Kidney (tissue), 14 donors: ENCODE results near the gene ANKH. TPM values are rescaled to one million over a fixed set of nuclear protein-coding genes. Genes with fewer than 3 reads are reported as not detected.

ENCODE experiments used
- DNase-seq, 5 donors: peaks; one replicate each; pipeline ENCODE4 v3.0.0-alpha.2; 2013 to 2020
- FAIRE-seq: peaks from 2 replicates; lab custom pipeline; 2012; peaks lifted over from hg19 to GRCh38; lab: Jason Lieb, UNC
- H3K27ac ChIP-seq, 2 donors: one replicate each; pipeline ENCODE4 v1.7.0; 2013; ENCODE audit warnings: low read depth in 2 of 2, low read length in 2 of 2, inconsistent platforms in 1 of 2
- H3K27me3 ChIP-seq: one replicate; pipeline ENCODE4 v1.7.1; 2013; ENCODE audit warnings: low read length, inconsistent platforms; ENCODE audit not compliant: control insufficient read depth, insufficient read depth
- H3K36me3 ChIP-seq, 3 donors: one replicate each; pipeline versions ENCODE4 v1.7.0 to v1.7.1; 2013; ENCODE audit warnings: low read length in 3 of 3, control low read depth in 1 of 3, inconsistent platforms in 1 of 3; ENCODE audit not compliant: insufficient read depth in 3 of 3, control insufficient read depth in 2 of 3
- H3K4me1 ChIP-seq, 3 donors: one replicate each; pipeline versions ENCODE4 v1.7.0 to v1.7.1; 2013; ENCODE audit warnings: low read length in 3 of 3, inconsistent platforms in 1 of 3, low read depth in 1 of 3; ENCODE audit not compliant: control insufficient read depth in 2 of 3, insufficient read depth in 2 of 3
- H3K4me3 ChIP-seq, 3 donors: one replicate each; pipeline versions ENCODE4 v1.7.0 to v1.8.1; 2013; ENCODE audit warnings: low read length in 3 of 3, control low read depth in 1 of 3, inconsistent platforms in 1 of 3
- H3K9ac ChIP-seq, 3 donors: one replicate each; pipeline versions ENCODE4 v1.7.0 to v1.7.1; 2013; ENCODE audit warnings: low read length in 3 of 3, control low read depth in 1 of 3, inconsistent platforms in 1 of 3
- H3K9me3 ChIP-seq, 3 donors: one replicate each; pipeline versions ENCODE4 v1.7.0 to v1.7.1; 2013; ENCODE audit warnings: low read length in 3 of 3, control low read depth in 1 of 3, inconsistent platforms in 1 of 3; ENCODE audit not compliant: control insufficient read depth in 2 of 3, insufficient read depth in 1 of 3
- intact Hi-C: fragments of 100-400 bp; cut with DNase I; formaldehyde crosslinking; loops from one replicate; pipeline ENCODE4 v1.11.1; 2022
- polyA plus RNA-seq: library from polyadenylated mRNA; stranded (reverse); fragments of 350-450 nt; fragmentation: Illumina TruSeq; extraction: RNeasy Lipid Tissue Mini Kit (QIAGEN cat#74804); gene quantifications from one replicate; pipeline ENCODE4 v1.2.3, GENCODE V29; 2014; ENCODE audit warnings: low read depth, low replicate concordance; ENCODE audit not compliant: insufficient read depth
- total RNA-seq: library from RNA; stranded (reverse); fragmentation: NEBNext Ultra II Directional; extraction: Animal tissue kit (Norgen Biotek cat#: 25700); gene quantifications from one replicate; pipeline ENCODE4 v1.2.1, GENCODE V29; 2021
- TF ChIP-seq, protein P1 (sequence below): IDR thresholded peaks from 3 replicates; pipeline ENCODE4 v1.5.1; 2012; ENCODE audit warnings: mild to moderate bottlenecking, moderate library complexity, borderline replicate concordance; ENCODE audit not compliant: insufficient read depth; ENCODE audit errors: extremely low read depth
- donor health status: control.
- donor health status: control.
- donor health status: control.
- donor health status: control.
- donor health status: control.
- donor health status: DM: yes; HTN: yes; CAD: no.
- donor health status: Normal renal cell carcinoma (clear cell type).

ANKH gene
- total and polyA plus RNA-seq, 2 donors from 2014 or later, result 19.0 to 44.6 TPM

DNA sequence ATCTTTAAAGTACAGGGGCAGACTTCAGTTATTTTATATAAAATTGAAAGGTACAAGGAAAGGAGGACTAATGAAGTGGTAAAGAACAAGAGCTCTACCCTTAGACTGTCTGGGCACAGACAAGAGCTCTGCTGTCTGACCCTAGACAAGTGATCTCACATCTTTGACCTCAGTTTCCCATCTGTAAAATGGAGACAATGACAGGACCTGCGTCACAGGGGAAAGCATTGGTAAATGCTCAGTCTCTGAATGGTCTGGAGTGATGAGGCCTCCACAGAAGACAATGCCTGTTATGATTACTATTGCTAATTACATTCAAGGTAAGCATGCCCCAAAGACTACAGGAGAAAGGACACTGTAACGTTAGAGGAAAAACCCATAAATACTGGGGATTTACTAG, 37.5 kb downstream of the ANKH start:
- intact Hi-C loops, result no loop called here
- Histone ChIP-seq H3K36me3 (no peaks in the 10 kb centered on the region), H3K4me1 (no peaks in the 10 kb centered on the region), H3K9ac (no peak overlapping the region), H3K27ac (no peak overlapping the region), H3K9me3 (no peaks in the 10 kb centered on the region), H3K27me3 (no peaks in the 10 kb centered on the region), H3K4me3 (no peak overlapping the region)
- TF ChIP-seq, protein P1, sequence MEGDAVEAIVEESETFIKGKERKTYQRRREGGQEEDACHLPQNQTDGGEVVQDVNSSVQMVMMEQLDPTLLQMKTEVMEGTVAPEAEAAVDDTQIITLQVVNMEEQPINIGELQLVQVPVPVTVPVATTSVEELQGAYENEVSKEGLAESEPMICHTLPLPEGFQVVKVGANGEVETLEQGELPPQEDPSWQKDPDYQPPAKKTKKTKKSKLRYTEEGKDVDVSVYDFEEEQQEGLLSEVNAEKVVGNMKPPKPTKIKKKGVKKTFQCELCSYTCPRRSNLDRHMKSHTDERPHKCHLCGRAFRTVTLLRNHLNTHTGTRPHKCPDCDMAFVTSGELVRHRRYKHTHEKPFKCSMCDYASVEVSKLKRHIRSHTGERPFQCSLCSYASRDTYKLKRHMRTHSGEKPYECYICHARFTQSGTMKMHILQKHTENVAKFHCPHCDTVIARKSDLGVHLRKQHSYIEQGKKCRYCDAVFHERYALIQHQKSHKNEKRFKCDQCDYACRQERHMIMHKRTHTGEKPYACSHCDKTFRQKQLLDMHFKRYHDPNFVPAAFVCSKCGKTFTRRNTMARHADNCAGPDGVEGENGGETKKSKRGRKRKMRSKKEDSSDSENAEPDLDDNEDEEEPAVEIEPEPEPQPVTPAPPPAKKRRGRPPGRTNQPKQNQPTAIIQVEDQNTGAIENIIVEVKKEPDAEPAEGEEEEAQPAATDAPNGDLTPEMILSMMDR, result no peak
- FAIRE-seq (no peak), DNase-seq (no peak)

DNA sequence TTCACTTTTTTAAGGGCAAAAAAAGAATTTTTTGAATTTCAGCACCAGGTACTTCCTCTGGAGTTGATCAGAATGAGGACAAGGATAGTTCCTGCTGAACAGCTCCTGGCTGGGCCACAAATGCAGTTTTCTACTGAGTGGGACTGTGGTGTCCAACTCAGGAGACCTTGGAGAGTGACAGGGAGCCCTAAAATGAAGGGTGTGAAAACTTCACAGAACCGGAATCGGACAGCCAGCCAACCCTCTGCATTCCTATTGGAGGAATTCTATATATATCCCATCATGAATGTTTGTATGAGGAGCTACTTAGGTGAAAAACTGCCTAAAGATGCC, 40.6 kb downstream of the ANKH start:
- TF ChIP-seq, protein P1, result no peak
- no peak for FAIRE-seq

DNA sequence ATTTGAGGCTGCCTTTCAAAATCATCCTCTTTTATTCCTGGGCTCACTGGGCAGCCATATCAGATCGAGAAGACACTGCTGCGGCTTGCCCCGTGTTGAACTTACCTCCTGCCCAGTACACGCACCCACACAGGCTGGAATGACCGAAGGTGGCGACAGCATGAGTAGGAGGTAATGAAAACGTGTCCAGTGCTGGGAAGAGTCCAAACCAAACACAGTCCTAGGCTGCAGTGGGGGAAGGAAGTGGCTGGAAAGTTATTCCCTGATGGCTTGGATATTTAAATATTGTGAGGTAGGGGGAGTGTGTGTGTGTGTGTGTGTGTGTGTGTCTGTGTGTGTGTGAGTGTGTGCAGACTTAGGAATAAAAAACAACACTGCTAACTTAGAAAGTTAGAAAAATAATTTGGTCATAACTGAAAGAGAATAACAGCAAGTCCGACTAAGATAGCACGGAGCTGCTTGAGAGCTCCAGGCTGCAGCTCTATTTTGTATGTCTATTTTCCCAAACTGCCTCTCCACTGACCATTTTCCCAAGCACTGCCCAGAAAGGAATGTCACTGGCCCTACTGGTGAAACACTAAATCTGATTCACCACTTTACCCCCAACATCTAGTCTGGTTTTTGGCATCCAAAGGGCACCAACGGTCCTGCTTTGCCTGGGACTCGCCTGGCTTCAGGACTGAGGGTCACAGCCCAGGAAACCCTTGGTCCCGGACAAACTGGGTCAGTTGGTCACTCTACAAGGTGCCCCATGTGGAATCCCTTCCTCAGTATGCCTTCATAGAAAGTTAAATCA, 41.2 kb downstream of the ANKH start:
- Histone ChIP-seq H3K9me3 (no peaks in the 10 kb centered on the region), H3K27ac (no peak overlapping the region), H3K9ac (no peak overlapping the region), H3K36me3 (no peaks in the 10 kb centered on the region), H3K4me1 (no peaks in the 10 kb centered on the region), H3K27me3 (no peaks in the 10 kb centered on the region), H3K4me3 (no peak overlapping the region)
- intact Hi-C loops, result no loop called here
- DNase-seq, result no peak
- no peak for FAIRE-seq
- TF ChIP-seq, protein P1, result no peak

More for the DNA sequence above, 40.6 kb downstream of the ANKH start:
- Histone ChIP-seq H3K36me3 (no peaks in the 10 kb centered on the region), H3K9me3 (no peaks in the 10 kb centered on the region), H3K4me3 (no peak overlapping the region), H3K27me3 (no peaks in the 10 kb centered on the region), H3K4me1 (no peaks in the 10 kb centered on the region), H3K27ac (no peak overlapping the region), H3K9ac (no peak overlapping the region)
- no peak for DNase-seq
- intact Hi-C loops, result no loop called here

DNA sequence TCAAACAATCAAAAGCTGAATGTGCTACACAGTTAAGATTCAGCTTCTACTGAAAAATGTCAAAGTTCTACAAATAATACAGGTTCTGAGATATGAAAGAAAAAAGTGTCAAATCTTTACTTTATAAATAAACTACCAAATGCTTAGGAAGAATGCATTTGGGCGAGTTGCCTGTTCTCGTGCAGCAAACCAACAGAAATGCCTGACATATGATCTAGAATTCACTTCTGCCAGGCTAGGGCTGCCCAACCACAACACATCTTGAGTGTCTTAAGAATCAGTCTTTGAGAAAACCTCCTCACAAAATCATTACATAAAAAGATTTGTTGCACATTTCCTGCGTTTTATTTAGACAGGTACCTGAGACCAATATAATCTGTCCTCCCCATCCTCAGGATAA, 42.2 kb downstream of the ANKH start:
- DNase-seq (no peak), FAIRE-seq (no peak)
- H3K27me3 ChIP-seq, result no peaks in the 10 kb centered on the region
- H3K9me3 ChIP-seq, result no peaks in the 10 kb centered on the region
- intact Hi-C loops, result no loop called here
- TF ChIP-seq, protein P1, result no peak
- no peak overlapping the region for H3K27ac ChIP-seq
- no peak overlapping the region for H3K9ac ChIP-seq
- H3K4me1 ChIP-seq, result no peaks in the 10 kb centered on the region
- H3K36me3 ChIP-seq, result no peaks in the 10 kb centered on the region
- no peak overlapping the region for H3K4me3 ChIP-seq
